GM23338 (cell line): ENCODE results near the gene C11orf65. TPM values are rescaled to one million over a fixed set of nuclear protein-coding genes. Genes with fewer than 3 reads are reported as not detected.

Experiments
- ATAC-seq: fragments of 200-7000 bp; cut with Tn5 transposase; 3 replicates; pipeline ENCODE4 v1.9.1; 2020
- DNase-seq: peaks from one replicate; pipeline ENCODE4 v3.0.0-alpha.2; 2015; ENCODE audit warnings: low spot score
- H2AFZ ChIP-seq: fragments of 200-600 bp; sonication (generic); 2 replicates; pipeline ENCODE4 v1.8.0; 2016; ENCODE audit warnings: antibody characterized with exemption, mild to moderate bottlenecking, moderate library complexity
- H3F3A ChIP-seq: fragments of 200-600 bp; sonication (generic); replicated peaks from 2 replicates; pipeline ENCODE4 v1.8.0; 2017; ENCODE audit warnings: antibody characterized with exemption, mixed run types, low read depth
- H3K27ac ChIP-seq: fragments of 200-600 bp; sonication (generic); 2 replicates; pipeline ENCODE4 v1.6.1; 2016; ENCODE audit warnings: low read depth
- H3K27me3 ChIP-seq: fragments of 200-600 bp; sonication (generic); 2 replicates; pipeline ENCODE4 v1.8.0; 2016; ENCODE audit warnings: mild to moderate bottlenecking, mixed run types, moderate library complexity; ENCODE audit not compliant: insufficient read depth
- H3K36me3 ChIP-seq: fragments of 200-600 bp; sonication (generic); 2 replicates; pipeline ENCODE4 v1.8.0; 2016; ENCODE audit warnings: mild to moderate bottlenecking; ENCODE audit not compliant: insufficient read depth
- H3K4me1 ChIP-seq: fragments of 200-600 bp; sonication (generic); 2 replicates; pipeline ENCODE4 v1.8.0; 2016; ENCODE audit warnings: mild to moderate bottlenecking, moderate library complexity; ENCODE audit not compliant: insufficient read depth
- H3K4me2 ChIP-seq: fragments of 200-600 bp; sonication (generic); 2 replicates; pipeline ENCODE4 v1.7.1; 2017; ENCODE audit warnings: mixed run types
- H3K4me3 ChIP-seq: fragments of 200-600 bp; sonication (generic); 2 replicates; pipeline ENCODE4 v1.6.1; 2016; ENCODE audit warnings: mixed run types
- H3K79me2 ChIP-seq: fragments of 200-600 bp; sonication (generic); replicated peaks from 2 replicates; pipeline ENCODE4 v1.8.0; 2017; ENCODE audit warnings: mild to moderate bottlenecking; ENCODE audit not compliant: insufficient read depth
- H3K9me2 ChIP-seq: fragments of 200-600 bp; sonication (generic); 2 replicates; pipeline ENCODE4 v1.8.0; 2017; ENCODE audit not compliant: insufficient read depth
- H4K20me1 ChIP-seq: fragments of 200-600 bp; sonication (generic); replicated peaks from 2 replicates; pipeline ENCODE4 v1.8.0; 2017; ENCODE audit warnings: mild to moderate bottlenecking; ENCODE audit not compliant: insufficient read depth
- H3K27ac Mint-ChIP-seq: 2 replicates; pipeline ENCODE4 v1.8.0; 2020; ENCODE audit warnings: inconsistent platforms, mild to moderate bottlenecking, moderate library complexity, mixed read lengths
- H3K27me3 Mint-ChIP-seq: 3 replicates; pipeline ENCODE4 v1.8.0; 2022; ENCODE audit warnings: low read depth, mild to moderate bottlenecking, moderate library complexity, mixed read lengths, inconsistent platforms; ENCODE audit not compliant: insufficient read depth, poor library complexity
- H3K36me3 Mint-ChIP-seq: 3 replicates; pipeline ENCODE4 v1.8.0; 2021; ENCODE audit warnings: low read depth, mild to moderate bottlenecking, inconsistent platforms, moderate library complexity, mixed read lengths
- H3K4me1 Mint-ChIP-seq: 3 replicates; pipeline ENCODE4 v1.8.0; 2020; ENCODE audit warnings: mild to moderate bottlenecking, inconsistent platforms, mixed read lengths
- H3K4me3 Mint-ChIP-seq: 3 replicates; pipeline ENCODE4 v1.8.0; 2021; ENCODE audit warnings: moderate library complexity, mild to moderate bottlenecking, inconsistent platforms, mixed read lengths
- H3K9me3 Mint-ChIP-seq: 3 replicates; pipeline ENCODE4 v1.8.0; 2020; ENCODE audit warnings: moderate library complexity, mild to moderate bottlenecking, inconsistent platforms, mixed read lengths
- CTCF ChIP-seq, 2 experiments: fragments of 200-600 bp in 1 of 2; sonication (generic) in 1 of 2; conservative IDR thresholded peaks; 2 replicates each; pipeline versions ENCODE4 v1.5.1 to v1.6.1; 2016 to 2017; ENCODE audit warnings: antibody characterized with exemption in 2 of 2, low read depth in 2 of 2, mild to moderate bottlenecking in 2 of 2, moderate library complexity in 1 of 2
- ETS1 ChIP-seq: IDR thresholded peaks from 2 replicates; pipeline ENCODE4 v1.6.1; 2016; ENCODE audit warnings: antibody characterized with exemption
- EZH2 ChIP-seq: fragments of 200-600 bp; sonication (generic); IDR thresholded peaks from one replicate; pipeline ENCODE4 v1.8.0; 2017; ENCODE audit warnings: antibody characterized with exemption, mild to moderate bottlenecking, low read depth; ENCODE audit not compliant: unreplicated experiment
- EZH2phosphoT487 ChIP-seq: fragments of 200-600 bp; sonication (generic); IDR thresholded peaks from one replicate; pipeline ENCODE4 v1.8.1; 2018; ENCODE audit warnings: antibody characterized with exemption; ENCODE audit not compliant: unreplicated experiment
- JUNB ChIP-seq: IDR thresholded peaks from one replicate; pipeline ENCODE4 v1.6.1; 2016; ENCODE audit warnings: antibody characterized with exemption; ENCODE audit not compliant: unreplicated experiment
- NANOG ChIP-seq: IDR thresholded peaks from 2 replicates; pipeline ENCODE4 v1.6.1; 2016; ENCODE audit warnings: antibody characterized with exemption, borderline replicate concordance
- REST ChIP-seq: IDR thresholded peaks from one replicate; pipeline ENCODE4 v1.6.1; 2018; ENCODE audit warnings: antibody characterized with exemption; ENCODE audit not compliant: unreplicated experiment
- STAT1 ChIP-seq: IDR thresholded peaks from one replicate; pipeline ENCODE4 v1.6.1; 2016; ENCODE audit warnings: antibody characterized with exemption; ENCODE audit not compliant: unreplicated experiment
- ZNF114 ChIP-seq: fragments of 250-450 bp; sonication (Bioruptor Pico); IDR thresholded peaks from 2 replicates; pipeline ENCODE4 v1.5.0; 2020; ENCODE audit warnings: mild to moderate bottlenecking, moderate library complexity
- ZNF331 ChIP-seq: fragments of 250-450 bp; sonication (Bioruptor Pico); IDR thresholded peaks from 2 replicates; pipeline ENCODE4 v1.5.0; 2020; ENCODE audit warnings: low read depth, mild to moderate bottlenecking, moderate library complexity
- ZNF462 ChIP-seq: fragments of 250-450 bp; sonication (Bioruptor Pico); IDR thresholded peaks from 2 replicates; pipeline ENCODE4 v1.5.0; 2020; ENCODE audit warnings: mild to moderate bottlenecking, moderate library complexity
- polyA plus RNA-seq: library from polyadenylated mRNA; unstranded; fragments of >200 nt; fragmentation: Nextera tagmentation; extraction: Ambion mirVana; gene quantifications from 2 replicates; pipeline ENCODE4 v1.2.1, GENCODE V29; 2016
- total RNA-seq: library from RNA; depleted of rRNA; stranded (reverse); fragments of >200 nt; shearing (Covaris generic); gene quantifications from 2 replicates; pipeline ENCODE4 v1.2.3, GENCODE V29; 2014

The C11orf65 gene
- total and polyA plus RNA-seq, 2 experiments from 2014 or later = 0.21 to 1.7 TPM

GRCh38 chr11:108468478-108468864 is 1.1 kb upstream of the C11orf65 start (continued):
- TF ChIP-seq REST = no peak
- TF ChIP-seq JUNB = no peak
- no peak for TF ChIP-seq STAT1

- Histone ChIP-seq H3K27ac (peak overlapping the region; percentile 95), H4K20me1 (no peaks in the 10 kb centered on the region), H3K36me3 (no peaks in the 10 kb centered on the region), H3K4me3 (peak overlapping the region; percentile 70), H3K27me3 (no peaks in the 10 kb centered on the region), H3F3A (no peaks in the 10 kb centered on the region), H3K4me1 (no peaks in the 10 kb centered on the region), H3K4me2 (peak overlapping the region; percentile 87), H3K9me2 (no peaks in the 10 kb centered on the region), H3K79me2 (no peaks in the 10 kb centered on the region), H2AFZ (peak overlapping the region; percentile 88)
- no peak for DNase-seq
- ATAC-seq = no peak
- Mint-ChIP-seq H3K27ac (peak overlapping the region; percentile 81), H3K9me3 (no peaks in the 10 kb centered on the region; the same call in 2 of the 3 replicates), H3K4me1 (no peaks in the 10 kb centered on the region), H3K36me3 (no peaks in the 10 kb centered on the region), H3K27me3 (peaks cover 10% of the 10 kb centered on the region), H3K4me3 (peak overlapping the region; percentile 97)
- TF ChIP-seq EZH2 = no peak
- no peak for TF ChIP-seq STAT1
- no peak for TF ChIP-seq ETS1
- no peak for TF ChIP-seq ZNF331 (CRISPR knock-in tag)
- no peak for TF ChIP-seq JUNB
- no peak for TF ChIP-seq CTCF (conservative IDR thresholded peaks at IDR 0.05; ENCODE audit: low read depth in 2 of 2)
- no peak for TF ChIP-seq NANOG
- TF ChIP-seq ZNF462 (CRISPR knock-in tag) = no peak
- no peak for TF ChIP-seq EZH2phosphoT487
- no peak for TF ChIP-seq ZNF114
Observed at GRCh38 chr11:108466405-108466804, 924 bp downstream of the C11orf65 start.
